Measurements from ENCODE around the gene ARF4. TPM values are rescaled to one million over a fixed set of nuclear protein-coding genes. Genes with fewer than 3 reads are reported as not detected.
A peak's percentile ranks its signal among the peaks of the same experiment; 100 is the strongest.

The ARF4 gene
- total and polyA plus RNA-seq, 2 donors (not counting 1 experiment from before 2014, with no cell fraction given): 30.2 to 38.1 TPM

- DNase-seq (no peak), ATAC-seq (ENCODE audit: low read depth) (no peak)
- no peak overlapping the region for H3K27ac Mint-ChIP-seq
- ChIA-PET POLR2A (no interaction called here), CTCF (no interaction called here)
- Histone ChIP-seq H3K27me3 (replicated peaks in 1 of 4; ENCODE audit: control extremely low read depth in 1 of 4, control insufficient read depth in 3 of 4, insufficient read depth in 4 of 4, low read length in 3 of 4) (no peaks in the 10 kb centered on the region), H3K79me2 (ENCODE audit: control insufficient read depth, insufficient read depth, low read length) (no peaks in the 10 kb centered on the region), H3K4me1 (ENCODE audit: control insufficient read depth in 2 of 2, insufficient read depth in 2 of 2, low read length in 2 of 2) (peaks cover 11 to 14% of the 10 kb centered on the region in 2 donors), H3K9me3 (ENCODE audit: control extremely low read depth in 1 of 3, control insufficient read depth in 2 of 3, insufficient read depth in 1 of 3, low read length in 2 of 3) (no peaks in the 10 kb centered on the region), H3K9ac (ENCODE audit: low read length) (no peak overlapping the region), H3K27ac (ENCODE audit: low read length in 2 of 2) (no peak overlapping the region), H2AFZ (ENCODE audit: insufficient read depth, low read depth, low read length, poor library complexity, severe bottlenecking) (no peak overlapping the region), H4K20me1 (ENCODE audit: control insufficient read depth, insufficient read depth, low read length, poor library complexity, severe bottlenecking) (no peaks in the 10 kb centered on the region), H3K4me3 (ENCODE audit: control extremely low read depth in 1 of 5, extremely low read depth in 1 of 5, insufficient read depth in 1 of 5, low read depth in 2 of 5, low read length in 4 of 5) (no peak overlapping the region), H3K4me2 (replicated peaks; ENCODE audit: low read depth, low read length, poor library complexity, severe bottlenecking) (no peak overlapping the region), H3K36me3 (replicated peaks in 1 of 2; ENCODE audit: control extremely low read depth in 1 of 2, control insufficient read depth in 1 of 2, extremely low read depth in 1 of 2, insufficient read depth in 2 of 2, low read length in 1 of 2) (no peaks in the 10 kb centered on the region)
- peaks cover 11% of the 10 kb centered on the region for H3K4me1 Mint-ChIP-seq
- 98% methylated on average over 4 of the region's 7 CpGs for WGBS (ENCODE audit: insufficient coverage)
- TF ChIP-seq CTCF (IDR thresholded peaks at IDR 0.05) (no peak), EZH2 (IDR thresholded peaks at IDR 0.05; ENCODE audit: borderline replicate concordance, insufficient read depth, low read depth, low read length, poor library complexity, severe bottlenecking) (no peak)
- no peaks in the 10 kb centered on the region for H3K9me3 Mint-ChIP-seq (ENCODE audit: insufficient read depth)
- no peaks in the 10 kb centered on the region for H3K27me3 Mint-ChIP-seq
- intact Hi-C loops (cut with micrococcal nuclease): no loop called here
- no peak overlapping the region for H3K4me3 Mint-ChIP-seq
Observed at GRCh38 chr3:57545636-57546268, 51.4 kb downstream of the ARF4 start.

- Mint-ChIP-seq H3K27ac (no peak within 1 kb of the TSS), H3K4me3 (peak within 1 kb of the TSS; percentile 64), H3K27me3 (no peaks in the 10 kb centered on the region), H3K9me3 (ENCODE audit: insufficient read depth) (no peaks in the 10 kb centered on the region), H3K4me1 (peaks cover 11% of the 10 kb centered on the region)
- no peaks in the 10 kb centered on the region for H3K36me3 ChIP-seq (replicated peaks in 1 of 2; ENCODE audit: control extremely low read depth in 1 of 2, control insufficient read depth in 1 of 2, extremely low read depth in 1 of 2, insufficient read depth in 2 of 2, low read length in 1 of 2)
- TF ChIP-seq EZH2 (IDR thresholded peaks at IDR 0.05; ENCODE audit: borderline replicate concordance, insufficient read depth, low read depth, low read length, poor library complexity, severe bottlenecking) (no peak), CTCF (IDR thresholded peaks at IDR 0.05) (no peak)
- H3K9me3 ChIP-seq (ENCODE audit: control extremely low read depth in 1 of 3, control insufficient read depth in 2 of 3, insufficient read depth in 1 of 3, low read length in 2 of 3): no peaks in the 10 kb centered on the region
- H2AFZ ChIP-seq (ENCODE audit: insufficient read depth, low read depth, low read length, poor library complexity, severe bottlenecking): peak within 1 kb of the TSS; percentile 64
- no peaks in the 10 kb centered on the region for H3K79me2 ChIP-seq (ENCODE audit: control insufficient read depth, insufficient read depth, low read length)
- peaks cover 11 to 14% of the 10 kb centered on the region in 2 donors for H3K4me1 ChIP-seq (ENCODE audit: control insufficient read depth in 2 of 2, insufficient read depth in 2 of 2, low read length in 2 of 2)
- intact Hi-C loops (cut with micrococcal nuclease): no loop called here
- H3K4me3 ChIP-seq (ENCODE audit: control extremely low read depth in 1 of 5, extremely low read depth in 1 of 5, insufficient read depth in 1 of 5, low read depth in 2 of 5, low read length in 4 of 5): peak within 1 kb of the TSS in 3 of 5 experiments; percentile 17 to 39 (median 20)
- CTCF ChIA-PET: no interaction called here
- WGBS (ENCODE audit: insufficient coverage): 11% methylated on average over 11 of the region's 20 CpGs
- H3K27me3 ChIP-seq (replicated peaks in 1 of 4; ENCODE audit: control extremely low read depth in 1 of 4, control insufficient read depth in 3 of 4, insufficient read depth in 4 of 4, low read length in 3 of 4): no peaks in the 10 kb centered on the region
- ATAC-seq (ENCODE audit: low read depth): no peak
- POLR2A ChIA-PET: no interaction called here
- peak within 1 kb of the TSS; percentile 71 for H3K4me2 ChIP-seq (replicated peaks; ENCODE audit: low read depth, low read length, poor library complexity, severe bottlenecking)
- H3K27ac ChIP-seq (ENCODE audit: low read length in 2 of 2): no peak within 1 kb of the TSS
- no peaks in the 10 kb centered on the region for H4K20me1 ChIP-seq (ENCODE audit: control insufficient read depth, insufficient read depth, low read length, poor library complexity, severe bottlenecking)
- DNase-seq: peak; percentile 41
- H3K9ac ChIP-seq (ENCODE audit: low read length): peak within 1 kb of the TSS; percentile 47
Observed at GRCh38 chr3:57544181-57545125, 52.7 kb downstream of the ARF4 start, which contains the start of gene DNAH12. TSS of gene DNAH12 (minus strand) at chr3:57544344. CDS start at chr3:57542870, 1,474 bp downstream.

Data from B cell (primary cell).